Hematopoietic multipotent progenitor cell (in vitro differentiated cells): ENCODE results near the gene OSBPL10. TPM values are rescaled to one million over a fixed set of nuclear protein-coding genes. Genes with fewer than 3 reads are reported as not detected.
"Not testable (repeated sequence)": the region's sequence is repeated elsewhere in the genome, so short reads cannot be mapped to it uniquely, and the experiment has no call there.

Experiments used
- DNase-seq, 3 donors: peaks; one replicate each; pipeline ENCODE4 v3.0.0-alpha.2; 2011 to 2015; ENCODE audit warnings: low read depth in 2 of 3, low spot score in 2 of 3
- total RNA-seq: library from RNA; depleted of rRNA; stranded (reverse); fragments of >200 nt; gene quantifications from one replicate; pipeline ENCODE4 v1.2.3, GENCODE V29; 2012

OSBPL10 gene
- total RNA-seq, 1 donor: 0.81 TPM

DNA sequence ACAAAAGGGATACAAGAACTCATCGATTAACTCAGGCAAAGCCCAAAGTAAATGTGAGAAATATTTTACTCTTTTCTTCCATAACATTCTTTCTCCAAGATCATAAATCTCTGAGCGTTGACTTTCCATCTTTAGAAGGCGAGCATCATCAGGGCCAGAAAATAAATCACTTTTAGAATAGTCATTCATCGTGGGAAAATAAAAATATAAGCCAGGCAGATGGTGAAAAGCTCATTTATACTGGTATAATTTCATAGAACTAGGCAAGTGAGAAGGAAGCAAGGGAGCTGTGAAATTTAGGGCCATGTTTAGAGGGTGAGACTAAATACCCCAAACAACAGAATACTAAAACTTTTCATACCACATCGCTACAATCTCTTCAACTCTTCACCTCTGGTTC is 257.4 kb downstream of the OSBPL10 start:
- DNase-seq: no peak

DNA sequence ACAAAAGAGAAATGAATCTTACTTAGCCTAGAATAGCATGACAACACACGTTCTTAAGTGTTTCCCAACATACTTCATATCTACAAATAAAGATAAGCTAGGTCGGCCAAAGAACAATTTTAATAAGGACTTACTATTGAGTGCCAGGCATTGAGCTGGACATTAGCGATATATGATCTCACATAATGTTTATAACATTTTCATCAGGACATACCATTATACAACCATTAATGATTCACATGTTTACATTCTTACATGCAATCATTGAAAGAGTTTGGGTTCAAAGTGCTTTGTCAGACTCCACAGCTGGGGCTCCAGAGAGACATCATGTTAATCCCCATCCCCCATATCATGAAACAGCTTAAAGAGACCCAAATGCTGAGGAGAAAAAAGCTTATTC is 259.4 kb downstream of the OSBPL10 start:
- DNase-seq: no peak

DNA sequence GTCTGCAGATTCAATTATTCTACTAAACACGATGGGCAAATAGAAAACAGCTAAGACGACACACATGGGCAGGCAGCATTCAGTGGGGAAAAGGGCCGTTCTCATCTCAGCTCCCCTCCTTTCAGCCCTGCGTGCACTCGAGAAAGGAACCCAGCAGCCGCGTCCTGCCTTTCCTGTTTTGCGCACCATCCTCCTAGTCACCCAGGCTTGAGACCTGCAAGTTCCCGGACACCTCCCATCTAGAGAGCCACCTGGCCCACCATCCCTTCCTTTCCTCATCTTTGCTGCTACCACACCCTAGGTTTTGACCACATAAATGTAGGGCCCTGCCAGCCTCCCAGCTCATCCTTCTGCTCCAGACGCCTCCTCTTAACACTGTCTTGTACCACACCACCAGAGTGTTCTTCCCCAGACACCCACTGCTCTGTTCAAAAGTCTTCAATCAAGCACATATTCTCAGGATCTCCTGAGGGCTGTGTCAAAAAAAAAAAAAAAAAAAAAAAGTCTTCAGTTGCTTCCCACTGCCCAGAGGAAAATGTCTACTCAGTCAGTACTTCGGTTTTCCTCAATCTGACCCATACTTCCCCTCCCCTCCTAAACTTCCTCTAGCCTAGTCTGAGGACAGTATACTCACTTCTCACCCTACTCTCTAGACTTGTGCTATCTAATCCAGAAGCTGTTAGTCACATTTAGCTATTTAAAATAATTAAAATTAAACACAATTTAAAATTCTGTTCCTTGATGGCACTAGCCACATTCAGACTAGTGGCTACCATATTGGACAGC is 266.4 kb downstream of the OSBPL10 start:
- no peak for DNase-seq

DNA sequence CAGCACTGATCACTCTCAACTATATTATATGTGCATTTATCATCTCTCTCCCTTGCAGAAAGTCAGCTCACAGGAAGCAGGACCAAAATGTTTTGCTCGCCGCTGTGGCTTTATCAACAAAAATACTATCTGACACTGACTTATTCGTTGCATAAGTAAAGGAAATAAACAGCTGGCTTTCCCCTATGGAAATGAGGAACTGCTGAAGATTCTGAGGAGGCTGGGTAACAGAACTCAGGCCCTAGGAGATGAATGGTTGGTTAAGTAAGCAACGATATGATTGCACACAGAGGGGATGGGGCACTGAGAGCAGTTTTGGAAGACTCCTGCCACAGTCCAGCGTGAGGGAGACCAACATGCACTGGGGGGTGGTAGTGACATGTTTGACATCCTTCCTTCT is 267.2 kb downstream of the OSBPL10 start:
- peak in 1 of 3 donors; percentile 51 for DNase-seq

- no peak for DNase-seq
These were observed 270.8 kb downstream of the OSBPL10 start for GRCh38 chr3:31710123-31710803.

GRCh38 chr3:31709526-31709925 is 271.5 kb downstream of the OSBPL10 start:
- DNase-seq: no peak

GRCh38 chr3:31709005-31709404 is 272.1 kb downstream of the OSBPL10 start:
- no peak for DNase-seq

- no peak for DNase-seq
These were observed 273.8 kb downstream of the OSBPL10 start for GRCh38 chr3:31707286-31707685.

DNA sequence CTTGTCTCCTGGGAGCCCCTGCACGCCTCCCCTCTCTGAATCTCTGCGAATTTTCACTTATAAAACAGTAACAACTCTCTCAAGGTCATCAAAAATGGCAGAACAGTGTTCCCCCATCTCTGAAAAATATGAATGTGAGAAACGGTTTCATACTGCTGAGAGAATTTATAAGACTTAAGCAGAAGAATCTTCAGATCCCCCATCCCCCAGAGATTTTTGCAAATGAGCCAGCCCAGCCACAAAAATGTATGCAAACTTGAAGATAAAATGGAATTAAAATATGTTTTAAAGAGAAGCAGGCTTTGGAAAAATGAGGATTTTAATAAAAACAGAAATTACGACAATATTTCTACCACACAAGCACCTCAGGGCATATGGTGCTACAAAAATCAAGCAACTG is 275.3 kb downstream of the OSBPL10 start:
- no peak for DNase-seq

- DNase-seq: peak in 2 of 3 donors; percentile 56 to 67
These were observed 276.4 kb downstream of the OSBPL10 start for GRCh38 chr3:31704591-31705179.

DNA sequence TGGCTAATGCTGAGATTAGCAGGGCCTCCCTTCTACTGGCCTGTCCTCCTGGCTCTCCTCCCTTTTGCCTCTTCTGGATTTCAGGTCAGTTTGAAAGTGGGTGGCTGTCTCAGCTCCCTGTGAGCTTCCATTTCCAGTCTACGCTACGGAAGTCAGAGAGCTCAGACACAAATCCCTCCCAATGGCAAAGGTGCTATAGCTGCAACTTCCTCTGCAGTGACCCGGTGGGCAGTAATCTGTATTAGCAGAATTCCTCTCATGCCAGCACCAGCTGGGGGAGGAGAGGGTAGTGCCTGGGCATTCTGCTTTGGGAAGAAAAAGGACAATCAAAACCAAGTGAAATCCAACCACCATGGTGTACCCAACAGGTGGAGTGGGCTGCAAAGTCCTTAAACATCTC is 276.9 kb downstream of the OSBPL10 start:
- DNase-seq: no peak

GRCh38 chr3:31701286-31701685 is 279.8 kb downstream of the OSBPL10 start:
- no peak for DNase-seq

- DNase-seq: peak in 1 of 3 donors; percentile 38
These were observed 281.6 kb downstream of the OSBPL10 start for GRCh38 chr3:31699309-31699953.

DNA sequence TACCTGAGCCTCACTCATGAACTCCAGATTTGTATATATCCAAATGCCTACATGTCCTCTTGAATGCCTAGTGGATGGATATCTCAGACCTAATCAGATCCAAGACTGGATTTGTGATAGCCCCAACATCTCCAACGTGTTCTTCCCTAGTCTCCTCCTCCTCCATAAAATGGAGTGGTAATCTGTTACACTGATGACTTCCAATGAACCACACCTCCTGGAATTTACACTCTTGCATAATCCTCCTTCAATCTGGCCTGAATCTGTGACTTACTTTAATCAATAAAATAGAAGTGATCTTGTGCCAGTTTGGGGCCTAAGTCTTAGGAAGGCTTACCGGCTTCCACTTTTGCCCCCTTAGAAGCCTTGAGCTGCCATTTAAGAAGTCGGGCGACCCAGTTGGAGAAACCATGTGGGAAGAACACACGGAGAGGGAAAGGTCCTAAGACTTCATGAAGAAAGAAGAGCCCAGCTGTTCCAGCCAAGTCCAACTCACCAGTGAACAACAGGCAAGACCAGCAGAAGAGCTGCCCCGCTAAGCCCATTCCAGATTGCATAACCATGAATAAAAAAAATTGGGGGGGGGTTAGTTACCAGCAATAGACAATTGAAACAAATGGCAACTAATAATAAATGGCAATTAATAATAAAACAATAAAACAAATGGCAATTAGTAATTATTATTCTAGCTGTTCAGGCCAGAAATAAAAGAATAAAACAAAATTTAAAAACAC is 284.1 kb downstream of the OSBPL10 start:
- no peak for DNase-seq

DNA sequence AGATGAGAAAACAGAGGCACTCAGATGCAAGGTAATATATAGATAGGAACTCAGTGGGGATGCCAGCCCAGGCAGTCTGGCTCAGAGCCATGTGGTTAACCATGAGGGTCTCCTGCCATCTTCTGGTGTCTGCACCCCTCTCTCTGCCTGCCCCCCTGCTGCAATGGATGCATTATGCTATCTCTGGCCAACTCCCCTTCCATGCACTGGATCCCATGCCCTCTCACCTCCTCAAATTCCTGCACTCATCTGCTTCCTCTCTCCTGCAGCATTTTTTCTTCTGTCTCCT is 285.1 kb downstream of the OSBPL10 start:
- DNase-seq: peak in 1 of 3 donors; percentile 35

GRCh38 chr3:31695280-31696008 is 285.6 kb downstream of the OSBPL10 start:
- DNase-seq: peak in 1 of 3 donors; percentile 70

- DNase-seq: no peak
These were observed 287.7 kb downstream of the OSBPL10 start for GRCh38 chr3:31693346-31693745.

DNA sequence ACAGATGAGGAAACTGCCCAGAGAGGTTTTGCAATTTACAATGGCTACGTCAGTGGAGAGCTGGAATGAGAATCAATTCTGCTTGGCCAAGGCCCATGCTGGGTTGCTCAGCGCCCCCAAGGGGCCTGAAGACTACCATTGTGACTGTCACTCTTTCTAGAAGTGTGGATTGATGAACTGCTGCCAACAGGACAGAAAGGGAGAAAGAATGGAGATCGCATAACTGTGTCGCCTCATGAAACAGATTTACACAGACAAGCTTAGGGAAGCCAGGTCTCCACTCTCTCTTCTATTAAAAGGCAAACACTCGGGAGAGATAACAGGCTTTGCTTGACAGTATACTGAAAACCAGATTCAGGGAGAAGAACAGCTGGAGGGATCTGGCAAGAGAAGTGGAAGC is 288.3 kb downstream of the OSBPL10 start:
- no peak for DNase-seq

DNA sequence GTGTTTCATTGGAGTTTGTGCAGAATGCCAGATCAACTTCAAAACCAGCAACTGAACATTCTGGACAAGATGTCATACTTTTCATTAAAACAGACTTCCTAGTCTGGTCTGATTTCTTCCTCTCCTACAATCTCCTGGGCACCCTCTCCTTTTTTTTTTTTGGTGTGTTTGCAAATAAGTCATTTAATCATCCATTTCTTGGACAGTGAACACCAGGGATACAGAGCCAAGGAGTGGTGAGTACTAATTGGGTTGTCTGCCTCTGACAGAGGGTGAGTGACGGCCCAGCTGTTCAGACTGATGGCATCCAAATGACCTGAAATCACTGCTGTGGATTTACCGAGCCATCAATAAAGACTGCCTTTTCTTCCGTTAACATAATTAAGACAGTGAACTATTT is 290.3 kb downstream of the OSBPL10 start:
- DNase-seq: no peak

- DNase-seq: not testable (repeated sequence)
These were observed 291.5 kb downstream of the OSBPL10 start for GRCh38 chr3:31689523-31689922.
